K562 (cell line): ENCODE results near the gene DEDD. TPM values are rescaled to one million over a fixed set of nuclear protein-coding genes. Genes with fewer than 3 reads are reported as not detected.
A peak's percentile ranks its signal among the peaks of the same experiment; 100 is the strongest.

ENCODE experiments used
- CEBPZ ChIP-seq: fragments of 150-350 bp; IDR thresholded peaks from 2 replicates; pipeline ENCODE4 v1.6.1; 2014; ENCODE audit warnings: low read depth, mild to moderate bottlenecking, low read length, borderline replicate concordance
- CREB1 ChIP-seq, 2 experiments: sonication (generic) in 1 of 2; formaldehyde crosslinking in 1 of 2; IDR thresholded peaks; 2 replicates each; pipeline versions ENCODE4 v1.6.1 to v1.8.0; 2012 to 2022; ENCODE audit warnings: inconsistent platforms in 1 of 2, mild to moderate bottlenecking in 1 of 2, missing genetic modification reagents in 1 of 2, moderate library complexity in 1 of 2
- EZH2 ChIP-seq: IDR thresholded peaks from 2 replicates; pipeline ENCODE4 v1.6.1; 2012; ENCODE audit warnings: low read depth, mild to moderate bottlenecking, inconsistent platforms, low read length, borderline replicate concordance
- HMG20A ChIP-seq: fragments of 450-650 bp; formaldehyde crosslinking; conservative IDR thresholded peaks from 2 replicates; pipeline ENCODE4 v1.4.0; 2020; ENCODE audit warnings: mild to moderate bottlenecking, mixed read lengths
- HMGN3 ChIP-seq: IDR thresholded peaks from 2 replicates; pipeline ENCODE4 v1.6.1; 2011; ENCODE audit warnings: borderline replicate concordance, low read depth, mild to moderate bottlenecking, mixed read lengths, low read length; ENCODE audit not compliant: insufficient read length; ENCODE audit errors: extremely low read depth
- HOMEZ ChIP-seq: fragments of 250-450 bp; sonication (Bioruptor Pico); IDR thresholded peaks from 2 replicates; pipeline ENCODE4 v1.4.0; 2020; ENCODE audit warnings: mild to moderate bottlenecking, moderate library complexity
- PHB2 ChIP-seq: fragments of 450-650 bp; IDR thresholded peaks from 2 replicates; pipeline ENCODE4 v1.6.1; 2017; ENCODE audit warnings: low read depth
- RAD21 ChIP-seq, 2 experiments: fragments of 250-450 bp in 1 of 2; fragments of 450-650 bp in 1 of 2; sonication (Bioruptor Pico) in 1 of 2; formaldehyde crosslinking in 1 of 2; IDR thresholded peaks in 1 of 2; conservative IDR thresholded peaks in 1 of 2; 2 replicates each; pipeline versions ENCODE4 v1.4.0 to v1.8.0; 2020 to 2022; ENCODE audit warnings: mild to moderate bottlenecking in 2 of 2, moderate library complexity in 1 of 2
- RBM14 ChIP-seq: fragments of 200-400 bp; formaldehyde crosslinking; IDR thresholded peaks from 2 replicates; pipeline ENCODE4 v1.6.1; 2018; ENCODE audit warnings: low read depth, mild to moderate bottlenecking, low read length, moderate library complexity, borderline replicate concordance; ENCODE audit not compliant: insufficient read depth
- SLC30A9 ChIP-seq: fragments of 250-450 bp; sonication (Bioruptor Pico); IDR thresholded peaks from 2 replicates; pipeline ENCODE4 v1.8.0; 2022; ENCODE audit warnings: mild to moderate bottlenecking, moderate library complexity
- SRSF7 ChIP-seq: fragments of 200-400 bp; formaldehyde crosslinking; optimal IDR thresholded peaks from 2 replicates; pipeline ENCODE3; 2017; ENCODE audit warnings: mild to moderate bottlenecking, low read depth, low read length
- SRSF9 ChIP-seq: fragments of 200-400 bp; formaldehyde crosslinking; IDR thresholded peaks from 2 replicates; pipeline ENCODE4 v1.6.1; 2017; ENCODE audit warnings: low read depth, low read length, borderline replicate concordance
- XRCC5 ChIP-seq: fragments of 200-400 bp; formaldehyde crosslinking; IDR thresholded peaks from 2 replicates; pipeline ENCODE4 v1.6.1; 2017; ENCODE audit warnings: low read depth, mild to moderate bottlenecking, low read length
- ZFP30 ChIP-seq: fragments of 250-450 bp; sonication (Bioruptor Pico); IDR thresholded peaks from 2 replicates; pipeline ENCODE4 v1.8.0; 2022; ENCODE audit warnings: moderate library complexity, mild to moderate bottlenecking, inconsistent platforms, borderline replicate concordance
- ZNF785 ChIP-seq: fragments of 250-450 bp; sonication (Bioruptor Pico); IDR thresholded peaks from 2 replicates; pipeline ENCODE4 v1.4.0; 2020; ENCODE audit warnings: mild to moderate bottlenecking
- polyA plus RNA-seq, 8 experiments: library from polyadenylated mRNA; depleted of rRNA in 4 of 8; stranded (reverse) in 5 of 8; unstranded in 3 of 8; fragments of >200 nt; fragmentation: Nextera tagmentation in 2 of 8; fragmentation: Illumina TruSeq in 1 of 8; extraction: Ambion mirVana in 2 of 8; extraction: Trizol in 1 of 8; gene quantifications; 2 replicates each; pipeline versions ENCODE4 v1.2.1 to v1.2.3, GENCODE V29; 2011 to 2014; ENCODE audit warnings: inconsistent platforms in 1 of 8, missing spikeins in 1 of 8
- total RNA-seq, 7 experiments: library from RNA; depleted of rRNA in 6 of 7; stranded (reverse); fragments of >200 nt in 6 of 7; fragmentation: Illumina TruSeq in 2 of 7; extraction: Trizol in 2 of 7; gene quantifications; 2 replicates each; pipeline versions ENCODE4 v1.2.1 to v1.2.3, GENCODE V29; 2011 to 2021; ENCODE audit warnings: low replicate concordance in 1 of 7
- TF ChIP-seq, protein P1 (sequence below): fragments of 250-450 bp; sonication (Bioruptor Pico); IDR thresholded peaks from 2 replicates; pipeline ENCODE4 v1.8.0; 2021; ENCODE audit warnings: mild to moderate bottlenecking, moderate library complexity
- TF ChIP-seq, protein P2 (sequence below), 2 experiments: fragments of 450-650 bp in 1 of 2; sonication (generic) in 1 of 2; formaldehyde crosslinking; conservative IDR thresholded peaks; 2 replicates each; pipeline versions ENCODE4 v1.4.0 to v1.8.1; 2020 to 2022; ENCODE audit warnings: mild to moderate bottlenecking in 1 of 2, missing genetic modification reagents in 1 of 2
- TF ChIP-seq, protein P3 (sequence below): fragments of 450-650 bp; IDR thresholded peaks from 2 replicates; pipeline ENCODE4 v1.6.1; 2016; ENCODE audit warnings: antibody characterized with exemption

DEDD gene
- total and polyA plus RNA-seq, 9 of the 15 experiments (the other 6 are each of a cell fraction or from before 2014, with no cell fraction given) = 11.6 to 41.0 (median 16.8) TPM

- no peak for TF ChIP-seq HMGN3
- no peak for TF ChIP-seq RAD21 (CRISPR knock-in tag; conservative IDR thresholded peaks at IDR 0.05 in 1 of 2, IDR thresholded peaks at IDR 0.05 in 1 of 2)
- TF ChIP-seq, protein P1, sequence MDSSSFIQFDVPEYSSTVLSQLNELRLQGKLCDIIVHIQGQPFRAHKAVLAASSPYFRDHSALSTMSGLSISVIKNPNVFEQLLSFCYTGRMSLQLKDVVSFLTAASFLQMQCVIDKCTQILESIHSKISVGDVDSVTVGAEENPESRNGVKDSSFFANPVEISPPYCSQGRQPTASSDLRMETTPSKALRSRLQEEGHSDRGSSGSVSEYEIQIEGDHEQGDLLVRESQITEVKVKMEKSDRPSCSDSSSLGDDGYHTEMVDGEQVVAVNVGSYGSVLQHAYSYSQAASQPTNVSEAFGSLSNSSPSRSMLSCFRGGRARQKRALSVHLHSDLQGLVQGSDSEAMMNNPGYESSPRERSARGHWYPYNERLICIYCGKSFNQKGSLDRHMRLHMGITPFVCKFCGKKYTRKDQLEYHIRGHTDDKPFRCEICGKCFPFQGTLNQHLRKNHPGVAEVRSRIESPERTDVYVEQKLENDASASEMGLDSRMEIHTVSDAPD = no peak
- TF ChIP-seq SLC30A9 = no peak
- TF ChIP-seq, protein P2, sequence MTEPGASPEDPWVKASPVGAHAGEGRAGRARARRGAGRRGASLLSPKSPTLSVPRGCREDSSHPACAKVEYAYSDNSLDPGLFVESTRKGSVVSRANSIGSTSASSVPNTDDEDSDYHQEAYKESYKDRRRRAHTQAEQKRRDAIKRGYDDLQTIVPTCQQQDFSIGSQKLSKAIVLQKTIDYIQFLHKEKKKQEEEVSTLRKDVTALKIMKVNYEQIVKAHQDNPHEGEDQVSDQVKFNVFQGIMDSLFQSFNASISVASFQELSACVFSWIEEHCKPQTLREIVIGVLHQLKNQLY (CRISPR knock-in tag; conservative IDR thresholded peaks at IDR 0.05) = no peak
- TF ChIP-seq CREB1 (IDR thresholded peaks at IDR 0.05) = 0 out of 2 replicates have a peak, but pooled peaks have one; percentile 31
- no peak for TF ChIP-seq CREB1 (CRISPR knock-in tag; IDR thresholded peaks at IDR 0.05)
- TF ChIP-seq EZH2 = no peak
- no peak for TF ChIP-seq ZFP30 (CRISPR knock-in tag)
- TF ChIP-seq SRSF9 = no peak
- no peak for TF ChIP-seq PHB2
- no peak for TF ChIP-seq SRSF7
- TF ChIP-seq HOMEZ (CRISPR knock-in tag) = no peak
- TF ChIP-seq ZNF785 = no peak
- TF ChIP-seq XRCC5 = no peak
- TF ChIP-seq HMG20A (CRISPR knock-in tag) = no peak
- no peak for TF ChIP-seq CEBPZ
- TF ChIP-seq, protein P3, sequence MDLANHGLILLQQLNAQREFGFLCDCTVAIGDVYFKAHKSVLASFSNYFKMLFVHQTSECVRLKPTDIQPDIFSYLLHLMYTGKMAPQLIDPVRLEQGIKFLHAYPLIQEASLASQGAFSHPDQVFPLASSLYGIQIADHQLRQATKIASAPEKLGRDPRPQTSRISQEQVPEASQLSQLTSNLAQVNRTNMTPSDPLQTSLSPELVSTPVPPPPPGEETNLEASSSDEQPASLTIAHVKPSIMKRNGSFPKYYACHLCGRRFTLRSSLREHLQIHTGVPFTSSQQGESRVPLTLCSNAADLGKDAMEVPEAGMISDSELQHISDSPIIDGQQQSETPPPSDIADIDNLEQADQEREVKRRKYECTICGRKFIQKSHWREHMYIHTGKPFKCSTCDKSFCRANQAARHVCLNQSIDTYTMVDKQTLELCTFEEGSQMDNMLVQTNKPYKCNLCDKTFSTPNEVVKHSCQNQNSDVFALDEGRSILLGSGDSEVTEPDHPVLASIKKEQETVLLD = no peak
- TF ChIP-seq RBM14 = no peak
Measured at GRCh38 chr1:161074676-161075368, 57.6 kb downstream of the DEDD start (continued).
